NCI-H510A treated with DMSO at 0.1 percent for 48 hours (cell line): ENCODE results near the gene RBMS1.
A peak's percentile ranks its signal among the peaks of the same experiment; 100 is the strongest.

Experiments
- DNase-seq: peaks from one replicate; lab custom pipeline; 2025; lab: John Stamatoyannopoulos, UW

RBMS1 gene

DNA sequence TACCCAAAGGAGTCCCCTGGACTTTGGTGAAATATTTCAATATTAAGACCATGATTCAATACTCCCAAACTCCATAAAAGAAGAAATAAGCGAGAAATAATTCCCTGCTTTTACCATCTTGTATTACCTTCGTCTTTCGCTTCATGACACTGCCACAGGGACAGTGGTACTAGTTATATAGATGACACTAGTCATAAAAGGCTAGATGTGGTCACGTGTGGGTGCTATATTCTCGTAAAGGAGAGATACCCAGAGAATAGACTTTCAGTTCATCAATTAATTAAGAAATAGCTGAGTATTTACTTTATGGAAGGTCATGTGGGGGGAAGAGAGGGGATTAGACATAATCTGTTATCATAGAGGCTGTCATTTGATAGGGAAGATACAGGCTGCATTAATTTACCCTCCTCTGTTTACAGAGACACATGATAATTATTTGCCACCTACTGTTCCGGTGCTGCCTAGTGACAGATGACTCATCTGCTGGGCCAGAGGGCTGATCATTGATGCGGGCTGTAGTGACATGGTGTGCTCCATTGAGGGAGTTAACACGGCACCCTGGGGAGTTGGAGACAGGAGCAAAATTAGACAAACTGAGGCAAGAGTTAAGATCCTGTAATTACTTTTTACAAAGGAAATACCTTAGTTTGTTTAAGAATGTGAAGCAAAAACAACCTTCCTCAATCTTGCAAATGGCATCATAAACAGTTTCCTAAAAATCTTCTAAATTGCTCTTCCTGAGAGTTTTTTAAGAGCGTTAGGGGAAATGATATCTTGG, 215.3 kb downstream of the RBMS1 start:
- no peak for DNase-seq

DNA sequence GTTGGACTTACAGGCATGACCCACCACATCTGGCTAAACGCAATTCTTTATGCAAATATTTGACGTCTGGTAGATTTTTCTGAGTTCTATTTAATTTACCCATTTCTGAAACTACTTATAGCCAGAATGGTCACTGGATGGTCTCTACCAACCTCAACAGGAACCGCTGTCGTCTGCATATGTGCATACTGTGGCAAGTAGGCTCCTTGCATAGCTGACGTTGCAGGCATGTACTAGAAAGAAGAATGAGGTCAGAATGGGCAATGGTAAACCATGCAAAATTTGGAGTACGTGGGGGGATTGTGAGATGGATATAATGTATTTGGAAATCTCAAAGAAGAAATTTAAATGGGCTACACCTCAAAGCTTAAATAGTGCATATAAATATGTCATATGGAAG, 216.5 kb downstream of the RBMS1 start:
- no peak for DNase-seq

DNA sequence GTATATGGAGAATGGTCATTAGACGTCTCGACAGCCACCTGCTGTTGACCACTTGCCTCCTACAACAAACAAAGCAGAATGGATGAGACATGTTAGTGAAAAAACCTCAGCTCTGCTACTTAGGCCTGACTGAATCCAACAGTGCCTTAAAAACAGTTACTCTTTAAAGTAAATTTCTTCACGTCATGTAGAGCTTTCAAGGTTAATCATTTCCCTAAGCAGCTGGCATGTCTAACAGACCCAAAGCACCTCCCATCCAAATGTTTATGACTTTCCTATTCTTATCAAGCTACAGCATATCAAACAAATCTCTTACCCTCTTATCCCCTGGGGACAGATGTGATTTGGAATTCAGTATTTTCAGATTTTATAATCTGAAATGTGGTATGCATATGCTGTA, 218.0 kb downstream of the RBMS1 start:
- no peak for DNase-seq

DNA sequence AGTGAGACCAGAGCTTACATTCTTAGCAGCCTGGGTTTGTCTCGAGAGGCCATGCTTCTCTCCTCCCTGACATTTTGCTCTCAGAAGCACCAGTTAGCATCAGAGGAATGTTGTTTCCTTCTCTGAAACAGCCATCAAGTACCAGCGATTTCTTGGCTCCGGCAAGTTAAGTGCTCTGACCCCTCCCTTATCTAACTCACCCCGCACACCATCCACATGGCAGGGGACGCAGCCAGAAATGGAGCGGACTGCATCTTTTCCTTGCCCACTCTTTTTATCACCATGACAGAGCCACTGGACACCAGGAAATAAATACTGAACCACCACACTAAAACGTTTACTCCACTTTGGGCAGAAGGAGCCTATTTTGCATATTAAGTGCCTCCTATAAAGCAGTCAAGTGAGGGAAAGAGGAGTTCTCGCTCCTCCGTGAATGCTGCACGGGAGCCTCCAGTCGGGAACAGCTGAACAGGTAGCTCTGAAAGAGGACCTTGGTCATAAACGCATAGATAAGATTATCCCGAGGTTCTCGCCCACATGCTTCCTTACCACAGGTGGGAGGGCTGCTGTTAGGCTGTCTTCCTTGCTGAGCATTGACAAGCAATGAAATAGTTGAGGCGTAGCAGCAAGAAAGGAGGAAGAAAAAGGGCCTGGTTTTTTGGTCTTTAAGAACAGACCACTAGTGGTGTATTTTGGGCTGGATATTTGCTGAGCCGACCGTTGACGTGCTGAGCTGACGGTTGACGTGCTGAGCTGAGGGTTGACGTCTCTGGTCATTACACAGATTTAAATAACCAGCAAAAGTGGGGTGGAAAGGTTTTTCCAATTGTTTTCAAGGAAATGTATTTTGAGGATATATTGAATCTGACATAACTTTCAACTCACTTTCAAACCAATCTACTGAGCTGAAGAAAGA, 222.2 kb downstream of the RBMS1 start:
- DNase-seq, result no peak

DNA sequence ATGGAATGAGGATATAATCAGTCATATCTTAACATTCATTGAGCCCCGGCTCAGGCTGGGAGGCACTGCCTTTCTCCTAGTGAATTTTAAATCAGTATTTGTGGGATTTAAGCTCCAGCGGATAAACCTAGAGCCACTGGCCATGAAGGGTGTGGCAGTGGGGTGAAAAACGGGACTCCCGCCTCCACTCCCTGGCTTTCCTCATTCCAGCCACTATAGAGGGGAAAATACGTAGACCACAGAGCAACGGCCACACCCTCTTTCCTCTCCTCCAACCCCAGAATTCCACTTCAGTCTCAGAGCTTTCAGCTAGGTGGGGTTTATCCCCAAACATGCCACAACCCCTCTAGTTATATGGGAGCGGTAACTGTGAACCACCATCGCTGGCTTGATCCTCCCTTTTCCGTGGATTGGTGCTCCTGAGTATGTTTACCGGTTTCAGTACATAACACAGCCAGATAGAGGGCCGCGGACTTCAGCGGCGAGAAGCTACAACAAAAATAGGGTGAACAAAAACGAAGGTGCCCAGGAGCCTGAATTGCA, 223.0 kb downstream of the RBMS1 start:
- peak; percentile 14 for DNase-seq

DNA sequence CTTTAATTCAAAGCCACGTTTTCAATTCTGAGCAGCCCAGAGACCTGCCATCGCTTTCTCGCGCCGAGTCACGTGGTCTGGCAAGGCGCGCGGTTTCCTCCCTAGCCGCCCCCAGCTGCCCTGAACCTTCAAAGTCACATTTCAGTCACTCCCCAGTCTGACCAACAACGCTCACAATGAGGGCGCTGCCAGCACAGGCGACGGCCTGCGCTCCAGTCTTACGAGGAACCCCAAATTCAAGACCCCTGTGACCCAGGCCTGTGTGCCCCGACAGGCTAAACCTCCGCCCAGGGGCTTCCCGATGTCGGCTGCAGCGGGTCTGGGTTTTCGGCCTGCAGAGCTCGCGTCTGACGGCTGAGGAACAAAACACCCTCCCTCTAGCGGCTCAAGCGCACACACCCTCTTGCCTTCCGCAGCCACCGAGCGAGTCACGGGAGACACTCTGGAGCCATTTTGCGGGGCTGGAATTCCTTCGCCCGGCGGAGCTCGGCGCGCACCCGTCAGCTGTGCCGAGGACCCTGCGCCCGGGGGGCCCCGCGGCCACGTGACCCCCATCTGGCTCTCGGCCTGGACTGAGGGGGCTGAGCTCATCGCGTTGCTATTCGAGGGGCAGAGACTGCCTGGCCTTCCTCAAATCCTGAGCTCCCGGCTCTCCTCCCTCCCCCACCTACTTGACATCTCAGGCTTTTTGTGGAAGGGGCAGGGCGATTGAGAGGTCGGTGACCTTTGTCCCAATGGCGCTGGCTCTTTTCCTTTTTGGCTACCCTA, 223.6 kb downstream of the RBMS1 start:
- DNase-seq, result peak; percentile 54

DNA sequence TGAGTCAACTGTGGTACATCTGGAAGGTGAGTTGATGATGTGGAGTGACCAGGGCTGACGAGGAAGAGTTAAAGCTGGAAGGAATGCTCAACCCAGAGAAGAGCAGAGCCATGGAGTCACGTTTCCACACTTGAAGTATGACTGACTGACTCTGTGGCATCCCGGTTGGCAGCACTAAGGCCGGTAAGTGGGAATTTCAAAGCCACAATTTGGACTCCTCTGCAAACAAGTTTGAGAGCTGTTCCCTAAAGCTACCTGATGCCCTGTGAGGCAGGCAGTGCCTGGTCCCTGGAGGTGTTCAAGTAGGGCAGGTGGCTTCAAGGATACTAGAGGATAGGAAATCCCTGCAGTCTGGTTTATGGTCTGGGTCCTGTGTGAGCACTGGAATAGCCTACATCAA, 224.2 kb downstream of the RBMS1 start:
- DNase-seq, result peak; percentile 54

DNA sequence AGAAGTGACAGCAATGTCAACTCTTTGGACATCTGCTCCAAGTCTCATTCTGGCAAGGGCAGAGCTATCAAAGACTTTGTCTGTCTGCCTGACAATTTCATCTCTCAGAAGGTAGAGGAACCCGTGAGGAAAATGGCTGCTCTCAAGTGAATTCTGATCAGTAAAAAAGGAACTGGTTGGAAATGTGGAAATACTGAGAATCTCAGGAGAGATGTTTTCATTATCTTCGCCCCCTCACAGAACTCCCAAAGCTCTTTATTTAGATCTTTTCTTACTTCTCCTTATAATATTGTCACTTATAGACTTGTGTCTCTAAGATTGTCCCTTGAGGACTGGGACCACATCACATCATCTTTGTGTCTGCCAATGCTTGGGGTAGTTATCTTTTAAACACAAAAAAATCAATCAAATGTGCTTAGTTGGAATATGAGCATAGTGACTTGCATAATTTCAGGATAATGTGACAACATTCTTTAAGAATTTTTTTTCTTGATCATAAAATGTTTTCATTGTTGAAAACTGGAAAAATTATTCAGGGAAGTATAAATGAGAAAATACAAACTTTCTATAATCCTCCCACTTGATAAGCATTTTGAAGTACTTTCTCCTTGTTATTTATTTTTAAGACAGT, 225.3 kb downstream of the RBMS1 start:
- DNase-seq, result no peak

DNA sequence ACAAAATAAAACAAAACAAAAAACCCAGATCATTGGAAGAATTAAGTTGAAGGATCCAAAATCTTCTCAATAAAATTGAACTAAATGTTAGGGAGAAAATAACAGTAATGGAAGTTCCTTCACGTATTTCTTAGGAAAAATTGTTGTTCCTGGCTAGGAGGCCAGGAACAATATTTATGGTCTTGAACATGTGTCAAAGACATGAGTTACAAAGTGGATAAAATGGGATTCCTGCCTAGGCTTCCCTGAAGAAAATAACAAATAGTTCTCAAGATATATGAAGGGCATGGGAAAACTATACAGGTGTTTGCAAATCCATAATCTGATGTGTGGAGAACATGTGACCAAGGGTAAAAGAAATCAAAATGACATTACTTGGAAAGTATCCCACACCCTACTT, 225.9 kb downstream of the RBMS1 start:
- DNase-seq, result no peak

DNA sequence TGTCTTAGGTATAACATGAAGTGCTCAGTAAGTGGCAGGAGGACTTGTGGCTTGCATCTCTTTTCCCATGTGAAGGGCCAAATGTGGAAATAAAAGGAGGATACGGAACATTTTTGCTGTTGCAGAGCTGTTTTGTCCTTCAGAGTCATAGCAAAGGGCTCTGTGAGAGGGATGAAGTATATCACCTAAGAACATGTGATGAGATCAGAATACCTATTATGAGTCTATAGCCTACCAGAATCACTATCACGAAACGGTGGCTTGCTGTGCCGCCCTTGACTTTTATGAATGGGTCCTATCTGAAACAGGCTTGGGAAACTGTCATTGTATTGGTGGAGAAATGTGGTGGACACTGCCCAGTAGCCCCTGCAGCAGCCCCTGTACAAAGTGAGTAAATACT, 226.6 kb downstream of the RBMS1 start:
- DNase-seq, result no peak

DNA sequence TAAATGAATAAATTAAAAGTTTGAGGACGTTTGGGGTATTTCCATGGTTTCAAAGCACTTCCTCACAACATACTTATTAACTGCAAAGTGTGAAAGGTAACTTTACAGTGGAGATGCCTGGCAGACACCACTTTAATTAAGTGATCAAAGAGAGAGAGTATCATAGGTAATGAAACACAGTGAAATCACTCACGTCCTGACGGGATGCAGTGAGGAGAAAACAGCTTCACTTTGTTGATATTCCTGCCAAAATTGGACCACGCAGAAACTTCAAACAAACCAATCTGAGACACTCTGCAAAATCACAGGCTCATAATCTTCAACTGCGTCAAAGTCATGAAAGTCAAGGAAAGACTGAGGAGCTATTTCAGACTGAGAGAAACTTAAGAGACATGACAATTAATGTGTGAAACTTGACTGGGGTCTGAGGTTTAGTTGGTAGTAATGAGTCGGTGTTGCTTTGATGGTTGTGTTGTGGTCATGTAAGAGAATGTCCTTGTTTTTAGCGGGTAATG, 227.5 kb downstream of the RBMS1 start:
- no peak for DNase-seq

DNA sequence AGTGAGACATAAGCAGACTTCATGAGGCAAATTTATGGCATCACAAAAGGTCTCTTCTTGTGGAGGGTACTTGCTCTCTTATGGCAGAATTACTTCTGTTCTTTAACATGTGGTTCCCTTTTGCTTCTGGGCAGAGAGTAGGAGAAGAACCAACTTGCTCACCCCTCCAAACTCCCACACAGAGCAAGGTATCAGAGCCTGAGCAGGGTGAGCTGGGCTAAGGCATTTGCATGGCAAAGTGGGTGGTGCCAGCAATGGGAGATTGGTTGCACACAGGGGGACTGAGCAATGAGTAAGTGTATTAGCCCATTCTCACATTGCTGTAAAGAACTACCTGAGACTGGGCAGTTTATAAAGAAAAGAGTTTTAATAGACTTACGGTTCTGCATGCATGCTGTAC, 229.3 kb downstream of the RBMS1 start:
- no peak for DNase-seq

DNA sequence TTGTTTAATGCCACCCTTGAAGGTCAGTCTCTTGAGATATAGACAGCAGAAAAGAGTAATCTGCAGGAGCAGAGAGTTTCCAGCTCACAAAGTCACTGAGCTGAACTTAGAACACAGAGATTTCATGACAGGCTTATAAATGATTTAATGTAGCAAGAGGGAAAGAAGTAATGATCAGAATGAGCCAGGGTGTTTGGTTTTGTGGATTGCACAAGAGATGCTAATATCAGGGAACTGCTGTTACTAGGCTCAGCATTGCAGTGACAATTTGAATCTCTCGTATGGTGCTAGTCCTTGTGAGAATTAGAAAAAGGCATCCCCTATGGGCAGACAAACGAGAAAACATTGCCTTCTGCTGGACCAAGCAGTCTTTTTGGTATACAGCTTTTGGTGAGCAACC, 231.9 kb downstream of the RBMS1 start:
- DNase-seq, result no peak

DNA sequence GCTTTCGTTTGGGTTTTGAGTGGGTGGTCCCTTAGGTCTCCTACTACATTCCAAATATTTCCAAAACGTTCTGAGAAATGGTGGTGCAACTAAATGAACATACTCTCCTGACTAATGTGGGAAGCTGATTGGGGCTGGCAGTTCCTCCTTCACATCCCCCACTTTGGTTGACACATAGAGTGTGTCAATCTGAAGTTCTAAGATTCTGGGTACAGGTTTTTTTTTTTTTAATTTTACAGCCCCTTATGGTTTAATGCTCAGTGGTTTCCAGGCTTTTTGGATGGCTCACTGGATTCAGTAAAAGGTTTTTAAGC, 235.2 kb downstream of the RBMS1 start:
- no peak for DNase-seq

DNA sequence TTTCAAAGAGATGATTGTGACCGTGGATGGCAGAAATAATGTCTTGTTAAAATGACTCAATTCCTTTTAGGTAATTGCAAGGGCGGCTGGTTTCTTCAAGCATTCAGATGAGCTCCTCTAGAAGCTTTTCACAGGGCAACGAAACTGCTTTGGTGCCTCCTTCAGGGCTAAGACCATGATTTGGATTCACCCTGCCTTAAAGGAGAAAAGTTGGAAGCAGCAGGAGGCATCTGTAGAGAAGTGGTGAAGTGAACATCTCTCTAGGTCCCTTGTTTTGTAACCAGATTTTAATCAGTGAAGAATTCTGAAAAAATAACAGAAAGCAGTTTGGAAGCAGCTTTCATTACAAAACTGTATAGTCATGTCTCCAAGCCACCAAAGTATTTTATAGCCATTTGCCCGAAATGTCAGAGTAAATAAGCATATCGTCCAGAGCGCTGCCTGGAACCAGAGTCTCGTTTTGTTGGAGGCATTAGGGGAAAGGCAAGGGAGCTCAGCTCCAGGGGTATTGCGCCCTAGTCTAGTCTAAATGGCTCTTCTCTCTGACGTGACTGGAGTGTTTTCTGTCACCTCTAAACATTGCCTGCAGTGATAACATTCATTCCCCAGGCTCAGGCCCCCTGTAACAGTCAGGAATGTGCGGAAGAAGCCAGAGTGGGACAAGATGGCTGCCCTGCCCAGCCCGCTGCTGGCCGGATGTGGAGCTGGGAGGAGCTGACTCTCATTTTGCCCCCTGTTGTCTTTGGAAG, 235.7 kb downstream of the RBMS1 start:
- DNase-seq, result no peak

DNA sequence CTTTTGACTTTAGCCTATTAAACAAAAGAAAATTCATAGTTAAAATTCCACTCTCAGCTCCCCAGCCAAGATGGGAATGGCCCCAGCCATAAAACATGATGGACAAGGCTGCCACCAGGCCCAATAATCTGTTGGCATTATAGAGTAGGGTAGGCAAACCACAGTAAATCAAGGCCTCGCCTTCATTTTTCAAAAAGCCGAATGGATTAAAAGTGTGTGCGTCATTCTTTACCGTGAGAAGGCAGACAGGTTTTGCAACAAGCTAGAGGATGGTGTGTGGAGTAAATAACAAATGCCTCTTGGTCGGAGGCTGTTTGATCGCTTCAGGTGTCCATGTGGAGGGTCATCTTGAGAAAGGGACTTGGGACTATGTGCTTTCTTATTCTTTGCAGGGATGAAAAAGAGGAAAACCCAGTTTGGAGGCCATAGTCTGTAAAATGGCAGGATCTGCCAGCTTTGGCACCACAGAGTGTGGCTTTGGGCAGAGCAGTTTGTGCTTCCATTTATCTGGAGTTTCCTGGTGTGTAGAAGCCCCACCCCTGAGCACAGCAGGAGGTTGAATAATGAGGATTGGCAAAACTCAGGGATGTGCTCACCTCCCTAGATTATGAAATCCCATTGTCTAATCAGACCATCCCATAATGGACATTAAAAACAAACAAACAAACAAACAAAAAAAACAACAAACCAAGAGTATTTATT, 236.4 kb downstream of the RBMS1 start:
- peak; percentile 27 for DNase-seq

DNA sequence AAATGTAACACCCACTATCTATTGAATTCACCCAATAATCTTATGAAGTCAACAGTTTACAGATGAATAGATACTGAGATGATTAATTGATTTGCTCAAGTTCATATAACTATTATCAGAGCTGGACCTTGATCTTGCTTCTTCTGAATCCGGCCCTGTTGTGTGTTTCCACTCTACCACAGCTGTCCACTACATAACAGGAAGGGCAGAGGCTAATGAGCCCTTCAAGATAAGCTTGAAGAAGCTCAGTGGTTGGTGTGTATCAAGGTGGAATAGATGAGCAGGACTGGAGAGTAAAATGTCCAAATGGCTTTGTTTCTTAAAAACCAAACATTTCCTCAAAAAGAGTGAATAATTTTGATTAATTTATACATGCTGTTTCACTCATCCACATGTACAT, 237.1 kb downstream of the RBMS1 start:
- DNase-seq, result no peak

DNA sequence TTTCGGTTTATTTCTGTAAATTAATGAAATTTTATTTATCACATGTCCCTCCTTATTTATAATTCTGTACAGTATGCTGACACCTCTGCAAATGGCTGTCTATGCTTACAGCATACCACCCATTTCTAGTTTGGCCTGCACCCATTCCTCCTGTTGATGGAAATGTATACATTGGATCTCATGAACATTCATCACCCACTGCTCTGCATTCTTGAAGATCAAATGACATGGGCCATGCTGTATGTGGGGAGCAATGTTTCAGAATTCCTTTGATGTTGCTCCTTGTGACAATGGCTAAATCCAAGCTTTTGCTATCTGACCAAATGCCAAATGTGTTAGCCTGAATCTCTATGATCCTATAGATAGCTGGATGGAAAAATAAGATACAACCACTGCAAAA, 238.2 kb downstream of the RBMS1 start:
- no peak for DNase-seq

DNA sequence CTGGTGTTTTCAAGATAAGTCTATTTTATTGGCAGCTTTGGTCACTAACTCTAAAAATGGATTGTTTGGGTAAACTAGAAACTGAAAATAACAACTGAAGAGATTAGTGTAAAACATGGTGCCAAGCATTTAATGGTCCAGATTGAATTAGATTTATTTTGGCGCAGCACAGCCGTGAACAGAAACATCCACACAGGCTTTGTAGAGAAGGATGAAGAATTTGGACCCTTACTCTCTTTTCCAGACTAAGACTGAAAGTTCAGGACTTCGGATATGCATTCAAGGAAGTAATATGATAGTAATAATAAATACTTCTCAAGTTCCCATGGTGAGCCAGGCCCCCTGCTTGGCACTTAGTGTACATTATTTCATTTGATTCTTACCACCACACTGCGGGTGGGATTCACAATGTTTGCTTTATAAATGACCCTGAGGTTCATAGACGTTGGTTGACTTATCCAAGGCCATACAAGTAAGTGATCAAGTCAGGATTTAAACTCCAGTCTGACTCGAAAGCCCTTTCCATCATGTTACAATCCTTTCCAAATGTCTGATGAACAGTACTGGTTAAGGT, 239.3 kb downstream of the RBMS1 start:
- DNase-seq, result no peak
